Smooth muscle cell (in vitro differentiated cells): Measurements from ENCODE around the gene SERPINI1. TPM values are rescaled to one million over a fixed set of nuclear protein-coding genes. Genes with fewer than 3 reads are reported as not detected.

Source experiments
- DNase-seq: peaks from one replicate; lab custom pipeline; 2025; ENCODE audit not compliant: unreplicated experiment; lab: John Stamatoyannopoulos, UW
- H2AFZ ChIP-seq: fragments of 200-600 bp; sonication (generic); 2 replicates; pipeline ENCODE4 v1.6.0; 2016; ENCODE audit warnings: antibody characterized with exemption, low read depth, mild to moderate bottlenecking
- H3F3A ChIP-seq: fragments of 200-600 bp; sonication (generic); 2 replicates; pipeline ENCODE4 v1.6.0; 2017; ENCODE audit warnings: antibody characterized with exemption, low read depth
- H3K27ac ChIP-seq: fragments of 200-600 bp; sonication (generic); 2 replicates; pipeline ENCODE4 v1.5.1; 2016; ENCODE audit warnings: low read depth, mild to moderate bottlenecking
- H3K27me3 ChIP-seq: fragments of 200-600 bp; sonication (generic); 2 replicates; pipeline ENCODE4 v1.6.1; 2016; ENCODE audit warnings: low read depth, mild to moderate bottlenecking
- H3K36me3 ChIP-seq: fragments of 200-600 bp; sonication (generic); 2 replicates; pipeline ENCODE4 v1.5.1; 2016; ENCODE audit warnings: low read depth
- H3K4me1 ChIP-seq: fragments of 200-600 bp; sonication (generic); 2 replicates; pipeline ENCODE4 v1.5.1; 2016; ENCODE audit warnings: low read depth
- H3K4me2 ChIP-seq: fragments of 200-600 bp; sonication (generic); 2 replicates; pipeline ENCODE4 v1.6.0; 2016; ENCODE audit warnings: mild to moderate bottlenecking
- H3K4me3 ChIP-seq: fragments of 200-600 bp; sonication (generic); 2 replicates; pipeline ENCODE4 v1.5.1; 2016; ENCODE audit warnings: mild to moderate bottlenecking
- H3K79me2 ChIP-seq: fragments of 200-600 bp; sonication (generic); 2 replicates; pipeline ENCODE4 v1.6.0; 2016; ENCODE audit warnings: low read depth, mild to moderate bottlenecking
- H3K9ac ChIP-seq: fragments of 200-600 bp; sonication (generic); 2 replicates; pipeline ENCODE4 v1.6.0; 2016; ENCODE audit warnings: low read depth
- H3K9me3 ChIP-seq: fragments of 200-600 bp; sonication (generic); replicated peaks from 2 replicates; pipeline ENCODE4 v1.5.1; 2016; ENCODE audit warnings: low read depth
- H4K20me1 ChIP-seq: fragments of 200-600 bp; sonication (generic); 2 replicates; pipeline ENCODE4 v1.6.0; 2016; ENCODE audit warnings: low read depth
- WGBS: methylation state at CpG from one replicate; pipeline ENCODE4 v1.1.7; 2016; ENCODE audit warnings: low lambda C conversion rate; 5-methylcytosine and 5-hydroxymethylcytosine counted together
- polyA plus RNA-seq: library from polyadenylated mRNA; unstranded; fragments of >200 nt; fragmentation: Nextera tagmentation; extraction: Ambion mirVana; gene quantifications from 2 replicates; pipeline ENCODE4 v1.2.1, GENCODE V29; 2016
- total RNA-seq: library from RNA; depleted of rRNA; stranded (reverse); fragments of >200 nt; gene quantifications from 2 replicates; pipeline ENCODE4 v1.2.3, GENCODE V29; 2014
- TF ChIP-seq, protein P1 (sequence below): fragments of 200-600 bp; sonication (generic); IDR thresholded peaks from 2 replicates; pipeline ENCODE4 v1.5.1; 2017; ENCODE audit warnings: borderline replicate concordance, mild to moderate bottlenecking, antibody characterized with exemption; ENCODE audit not compliant: insufficient read depth, poor library complexity, severe bottlenecking

SERPINI1 gene
- total and polyA plus RNA-seq, 2 experiments from 2014 or later, result 40.5 to 54.9 TPM

DNA sequence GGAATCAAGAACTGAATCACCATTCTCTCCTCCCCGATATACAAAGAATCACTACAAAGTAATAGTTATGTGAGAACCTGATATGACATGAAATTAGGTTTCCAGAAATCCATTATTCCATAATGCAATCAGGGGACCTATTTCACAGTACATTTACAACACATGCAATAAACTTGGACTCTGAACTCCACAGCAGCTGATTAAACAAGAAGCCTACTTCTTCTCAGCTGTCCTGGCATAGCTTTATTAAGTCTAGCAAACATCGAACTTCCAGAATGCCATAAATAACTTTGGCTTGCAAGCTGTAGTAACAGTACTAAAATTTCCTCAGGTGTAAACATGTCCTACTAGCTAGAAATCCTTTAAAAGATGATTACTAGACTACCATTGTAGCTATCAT, 18.6 kb upstream of the SERPINI1 start:
- 94% methylated on average over 2 of the region's 2 CpGs for WGBS
- no peaks in the 10 kb centered on the region for H3K27me3 ChIP-seq
- H3K9me3 ChIP-seq, result no peaks in the 10 kb centered on the region
- no peak overlapping the region for H3K27ac ChIP-seq
- H3K79me2 ChIP-seq, result peaks cover 97% of the 10 kb centered on the region
- TF ChIP-seq, protein P1, sequence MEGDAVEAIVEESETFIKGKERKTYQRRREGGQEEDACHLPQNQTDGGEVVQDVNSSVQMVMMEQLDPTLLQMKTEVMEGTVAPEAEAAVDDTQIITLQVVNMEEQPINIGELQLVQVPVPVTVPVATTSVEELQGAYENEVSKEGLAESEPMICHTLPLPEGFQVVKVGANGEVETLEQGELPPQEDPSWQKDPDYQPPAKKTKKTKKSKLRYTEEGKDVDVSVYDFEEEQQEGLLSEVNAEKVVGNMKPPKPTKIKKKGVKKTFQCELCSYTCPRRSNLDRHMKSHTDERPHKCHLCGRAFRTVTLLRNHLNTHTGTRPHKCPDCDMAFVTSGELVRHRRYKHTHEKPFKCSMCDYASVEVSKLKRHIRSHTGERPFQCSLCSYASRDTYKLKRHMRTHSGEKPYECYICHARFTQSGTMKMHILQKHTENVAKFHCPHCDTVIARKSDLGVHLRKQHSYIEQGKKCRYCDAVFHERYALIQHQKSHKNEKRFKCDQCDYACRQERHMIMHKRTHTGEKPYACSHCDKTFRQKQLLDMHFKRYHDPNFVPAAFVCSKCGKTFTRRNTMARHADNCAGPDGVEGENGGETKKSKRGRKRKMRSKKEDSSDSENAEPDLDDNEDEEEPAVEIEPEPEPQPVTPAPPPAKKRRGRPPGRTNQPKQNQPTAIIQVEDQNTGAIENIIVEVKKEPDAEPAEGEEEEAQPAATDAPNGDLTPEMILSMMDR, result no peak
- H3F3A ChIP-seq, result no peaks in the 10 kb centered on the region
- H3K9ac ChIP-seq, result no peak overlapping the region
- H2AFZ ChIP-seq, result no peak overlapping the region
- peaks cover 84% of the 10 kb centered on the region for H4K20me1 ChIP-seq
- H3K36me3 ChIP-seq, result peaks cover 12% of the 10 kb centered on the region
- no peak for DNase-seq
- no peak overlapping the region for H3K4me3 ChIP-seq
- H3K4me2 ChIP-seq, result no peak overlapping the region
- H3K4me1 ChIP-seq, result no peaks in the 10 kb centered on the region

DNA sequence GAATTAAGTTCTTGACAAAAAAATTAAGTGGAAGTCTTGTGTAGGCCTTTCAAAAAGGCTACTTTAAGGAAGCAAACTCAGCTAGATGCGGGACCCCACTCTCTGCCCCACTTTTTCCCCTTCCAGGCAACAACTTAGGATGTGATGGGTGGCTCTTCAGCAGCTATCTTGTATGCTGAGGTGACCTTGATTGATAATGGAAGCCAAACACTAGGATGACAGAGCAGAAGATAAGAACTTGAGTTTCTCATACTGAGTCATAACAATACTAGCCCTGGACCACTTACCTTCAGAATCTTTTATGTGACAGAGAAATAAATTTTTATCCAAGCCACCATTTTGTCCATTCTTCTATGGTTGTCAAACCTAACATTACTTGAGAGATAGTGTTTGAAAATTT, 16.9 kb upstream of the SERPINI1 start:
- TF ChIP-seq, protein P1, result no peak
- DNase-seq, result no peak
- Histone ChIP-seq H3K4me3 (no peak overlapping the region), H4K20me1 (peaks cover 84% of the 10 kb centered on the region), H3K9me3 (no peaks in the 10 kb centered on the region), H3K4me1 (peaks cover 8% of the 10 kb centered on the region), H3K9ac (no peak overlapping the region), H3K36me3 (peaks cover 12% of the 10 kb centered on the region), H3K79me2 (peaks cover 97% of the 10 kb centered on the region), H3F3A (no peaks in the 10 kb centered on the region), H3K27ac (no peak overlapping the region), H2AFZ (no peak overlapping the region), H3K27me3 (no peaks in the 10 kb centered on the region), H3K4me2 (no peak overlapping the region)
- WGBS, result 100% methylated on average over 1 of the region's 1 CpG

DNA sequence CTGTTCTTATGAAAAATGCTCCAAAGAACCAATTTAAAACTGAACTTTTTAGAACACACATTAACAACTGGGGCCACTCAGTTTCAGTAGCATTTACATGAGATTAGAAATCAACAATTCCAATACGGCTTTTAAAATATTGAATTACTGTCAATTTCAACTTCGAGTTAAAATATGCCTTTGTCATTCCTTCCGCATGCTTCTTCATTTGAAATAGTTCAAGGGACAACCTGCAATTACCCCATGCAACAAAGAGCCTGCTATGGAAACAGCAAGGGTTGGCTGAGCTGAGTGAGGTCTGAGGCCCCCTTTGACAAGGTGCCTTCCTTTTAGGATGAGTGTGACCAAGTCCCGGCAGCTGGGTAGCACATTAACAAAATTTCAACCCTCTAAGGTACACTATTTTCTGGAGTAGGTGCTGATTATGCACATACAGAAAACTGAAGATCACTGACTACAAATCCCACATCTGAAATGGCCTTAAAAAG, 12.5 kb upstream of the SERPINI1 start:
- H3K4me2 ChIP-seq, result no peak overlapping the region
- H3K79me2 ChIP-seq, result peaks cover 97% of the 10 kb centered on the region
- no peak overlapping the region for H3K4me3 ChIP-seq
- H3K36me3 ChIP-seq, result peaks cover 12% of the 10 kb centered on the region
- H3K9ac ChIP-seq, result no peak overlapping the region
- TF ChIP-seq, protein P1, result no peak
- 89% methylated on average over 4 of the region's 4 CpGs for WGBS
- no peaks in the 10 kb centered on the region for H3K9me3 ChIP-seq
- no peak overlapping the region for H2AFZ ChIP-seq
- H4K20me1 ChIP-seq, result peaks cover 85% of the 10 kb centered on the region
- H3K27me3 ChIP-seq, result no peaks in the 10 kb centered on the region
- H3K27ac ChIP-seq, result no peak overlapping the region
- no peaks in the 10 kb centered on the region for H3F3A ChIP-seq
- peaks cover 8% of the 10 kb centered on the region for H3K4me1 ChIP-seq
- DNase-seq, result no peak

DNA sequence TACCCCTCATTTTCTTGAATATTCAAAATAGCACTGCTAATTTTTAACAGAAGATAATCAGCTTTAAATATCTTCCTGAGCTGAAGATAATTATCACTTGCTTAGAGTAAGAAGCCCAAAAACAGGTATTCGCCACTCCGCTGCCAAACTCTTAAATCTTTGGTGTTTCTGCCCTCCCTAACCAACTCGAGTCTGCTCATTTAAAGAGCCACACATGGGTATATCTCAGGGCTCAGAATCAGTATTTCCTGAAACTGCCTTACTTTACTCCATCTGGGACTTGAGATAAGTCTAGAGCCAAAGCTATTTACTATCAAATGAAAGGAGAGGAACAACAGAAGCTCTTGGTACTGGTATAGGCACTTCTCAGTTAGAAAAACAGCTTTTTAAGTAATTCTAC, 11.6 kb upstream of the SERPINI1 start:
- Histone ChIP-seq H3K9me3 (no peaks in the 10 kb centered on the region), H3K27ac (no peak overlapping the region), H3K4me1 (peaks cover 8% of the 10 kb centered on the region), H2AFZ (no peak overlapping the region), H3K79me2 (peaks cover 98% of the 10 kb centered on the region), H4K20me1 (peaks cover 93% of the 10 kb centered on the region), H3K4me2 (no peak overlapping the region), H3F3A (no peaks in the 10 kb centered on the region), H3K36me3 (peaks cover 6% of the 10 kb centered on the region), H3K4me3 (no peak overlapping the region), H3K27me3 (no peaks in the 10 kb centered on the region), H3K9ac (no peak overlapping the region)
- 66% methylated on average over 3 of the region's 3 CpGs for WGBS
- TF ChIP-seq, protein P1, result no peak
- no peak for DNase-seq
